NCI-H510A (cell line): ENCODE data around the gene MUC20.
"Not testable (repeated sequence)": the region's sequence is repeated elsewhere in the genome, so short reads cannot be mapped to it uniquely, and the experiment has no call there.

ENCODE experiments used
- DNase-seq: peaks from one replicate; lab custom pipeline; 2025; lab: John Stamatoyannopoulos, UW

The MUC20 gene

GRCh38 chr3:195770841-195771645 is 50.3 kb downstream of the MUC20 start:
- not testable (repeated sequence) for DNase-seq

- DNase-seq = no peak
Measured at GRCh38 chr3:195771646-195772300, 51.0 kb downstream of the MUC20 start.

GRCh38 chr3:195773956-195774537 is 53.3 kb downstream of the MUC20 start:
- no peak for DNase-seq

GRCh38 chr3:195774917-195775316 is 54.1 kb downstream of the MUC20 start:
- DNase-seq = peak; percentile 18

- no peak for DNase-seq
Measured at GRCh38 chr3:195777975-195778374, 57.2 kb downstream of the MUC20 start.

GRCh38 chr3:195781236-195781635 is 60.5 kb downstream of the MUC20 start:
- not testable (repeated sequence) for DNase-seq
